GM12891 (cell line): ENCODE data around the gene PGPEP1.

ENCODE experiments used
- POLR2A ChIP-seq: IDR thresholded peaks from 2 replicates; pipeline ENCODE4 v1.6.1; 2011; ENCODE audit warnings: low read depth, low read length, control low read depth
- POLR2AphosphoS5 ChIP-seq: IDR thresholded peaks from 2 replicates; pipeline ENCODE4 v1.6.1; 2011; ENCODE audit warnings: low read depth, low read length, control low read depth
- POU2F2 ChIP-seq: IDR thresholded peaks from 2 replicates; pipeline ENCODE4 v1.6.1; 2011; ENCODE audit warnings: low read depth, mild to moderate bottlenecking, control low read depth, low read length, moderate library complexity
- TAF1 ChIP-seq: IDR thresholded peaks from 2 replicates; pipeline ENCODE4 v1.6.1; 2011; ENCODE audit warnings: low read depth, low read length, control low read depth

DNA sequence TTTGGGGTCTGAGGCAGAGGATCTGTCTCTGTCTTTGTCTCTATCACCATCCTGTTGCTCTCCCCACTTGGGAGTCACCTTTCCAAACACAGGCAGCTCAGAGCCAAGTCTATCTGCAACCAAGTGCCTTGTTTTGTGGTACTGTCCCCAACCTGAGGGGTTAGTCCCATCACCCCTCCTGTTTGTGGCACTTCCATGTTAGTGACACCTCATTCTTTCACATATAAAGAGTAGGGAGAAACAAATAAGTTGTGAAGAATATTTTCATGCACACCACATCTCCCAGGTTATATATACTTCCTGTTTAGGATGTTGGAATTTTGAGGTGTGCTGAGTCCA lies 49.3 kb downstream of the PGPEP1 start:
- no peak for TF ChIP-seq POLR2A
- no peak for TF ChIP-seq POU2F2
- TF ChIP-seq TAF1, result no peak
- no peak for TF ChIP-seq POLR2AphosphoS5
